ENCODE results near the gene ACTL6B. TPM values are rescaled to one million over a fixed set of nuclear protein-coding genes. Genes with fewer than 3 reads are reported as not detected.

The ACTL6B gene
- total and polyA plus RNA-seq, 9 of the 15 experiments (the other 6 are each of a cell fraction or from before 2014, with no cell fraction given), result not detected

DNA sequence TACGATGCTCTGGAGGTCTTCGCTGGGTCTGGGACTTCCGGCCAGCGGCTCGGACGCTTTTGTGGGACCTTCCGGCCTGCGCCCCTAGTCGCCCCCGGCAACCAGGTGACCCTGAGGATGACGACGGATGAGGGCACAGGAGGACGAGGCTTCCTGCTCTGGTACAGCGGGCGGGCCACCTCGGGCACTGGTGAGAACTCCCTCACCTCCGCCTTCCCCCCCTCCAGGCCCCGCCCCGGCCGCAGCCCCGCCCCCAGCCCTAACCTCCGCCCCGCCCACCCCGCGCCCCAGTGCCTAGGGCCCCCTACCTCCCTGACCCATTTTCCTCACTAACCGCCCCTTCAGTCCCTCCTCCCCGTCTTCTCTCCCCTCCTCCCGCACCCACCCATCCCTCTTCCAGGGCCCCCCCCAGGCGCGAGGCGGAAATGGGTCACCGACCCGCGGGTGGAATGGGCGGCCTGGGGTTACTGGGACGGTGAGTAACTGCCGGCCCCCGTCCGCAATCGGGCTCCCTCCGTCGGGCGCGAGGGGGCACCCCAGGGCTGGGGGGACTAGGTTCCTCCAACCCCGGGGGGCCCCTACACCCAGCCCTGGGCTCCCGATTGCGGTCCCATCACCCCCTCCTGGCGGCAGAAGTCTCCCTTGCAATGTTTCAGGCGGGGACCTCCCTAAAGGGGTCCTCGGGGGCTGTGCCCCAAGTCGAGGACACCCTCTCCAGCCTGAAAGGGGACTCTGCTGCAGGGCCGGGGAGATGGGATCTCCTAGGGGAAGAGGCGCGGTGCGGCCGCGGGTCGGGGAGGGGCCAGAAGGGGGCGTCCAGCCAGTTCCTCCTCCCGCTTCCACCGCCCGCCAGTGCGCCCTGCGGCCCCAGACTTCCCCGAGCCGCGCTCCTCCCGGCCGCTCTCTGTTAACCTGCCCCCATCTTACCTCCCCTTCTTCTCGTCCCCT, 51.9 kb downstream of the ACTL6B start (continued):
- TF ChIP-seq, protein P1, sequence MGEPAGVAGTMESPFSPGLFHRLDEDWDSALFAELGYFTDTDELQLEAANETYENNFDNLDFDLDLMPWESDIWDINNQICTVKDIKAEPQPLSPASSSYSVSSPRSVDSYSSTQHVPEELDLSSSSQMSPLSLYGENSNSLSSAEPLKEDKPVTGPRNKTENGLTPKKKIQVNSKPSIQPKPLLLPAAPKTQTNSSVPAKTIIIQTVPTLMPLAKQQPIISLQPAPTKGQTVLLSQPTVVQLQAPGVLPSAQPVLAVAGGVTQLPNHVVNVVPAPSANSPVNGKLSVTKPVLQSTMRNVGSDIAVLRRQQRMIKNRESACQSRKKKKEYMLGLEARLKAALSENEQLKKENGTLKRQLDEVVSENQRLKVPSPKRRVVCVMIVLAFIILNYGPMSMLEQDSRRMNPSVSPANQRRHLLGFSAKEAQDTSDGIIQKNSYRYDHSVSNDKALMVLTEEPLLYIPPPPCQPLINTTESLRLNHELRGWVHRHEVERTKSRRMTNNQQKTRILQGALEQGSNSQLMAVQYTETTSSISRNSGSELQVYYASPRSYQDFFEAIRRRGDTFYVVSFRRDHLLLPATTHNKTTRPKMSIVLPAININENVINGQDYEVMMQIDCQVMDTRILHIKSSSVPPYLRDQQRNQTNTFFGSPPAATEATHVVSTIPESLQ (CRISPR knock-in tag; IDR thresholded peaks at IDR 0.05), result 0 out of 2 replicates have a peak, but pooled peaks have one; percentile 67
- TF ChIP-seq TCFL5 (CRISPR knock-in tag; conservative IDR thresholded peaks at IDR 0.05) (no peak), U2AF2 (optimal IDR thresholded peaks at IDR 0.05; ENCODE audit: low read depth, low read length) (no peak), LEF1 (IDR thresholded peaks at IDR 0.05) (no peak), WHSC1 (IDR thresholded peaks at IDR 0.05; ENCODE audit: low read length) (no peak), EP400 (IDR thresholded peaks at IDR 0.05) (peak; percentile 79), TRIM28 (IDR thresholded peaks at IDR 0.05) (no peak), FOXA1 (IDR thresholded peaks at IDR 0.05; ENCODE audit: borderline replicate concordance) (no peak), ZNF668 (CRISPR knock-in tag; IDR thresholded peaks at IDR 0.05) (no peak), ZC3H11A (IDR thresholded peaks at IDR 0.05; ENCODE audit: low read depth, low read length) (no peak), BRCA1 (IDR thresholded peaks at IDR 0.05) (no peak), BRCA1 (CRISPR knock-in tag; IDR thresholded peaks at IDR 0.05) (no peak), FOXJ3 (CRISPR knock-in tag; IDR thresholded peaks at IDR 0.05) (no peak), ZNF436 (CRISPR knock-in tag; IDR thresholded peaks at IDR 0.05) (no peak)
- TF ChIP-seq, protein P2, sequence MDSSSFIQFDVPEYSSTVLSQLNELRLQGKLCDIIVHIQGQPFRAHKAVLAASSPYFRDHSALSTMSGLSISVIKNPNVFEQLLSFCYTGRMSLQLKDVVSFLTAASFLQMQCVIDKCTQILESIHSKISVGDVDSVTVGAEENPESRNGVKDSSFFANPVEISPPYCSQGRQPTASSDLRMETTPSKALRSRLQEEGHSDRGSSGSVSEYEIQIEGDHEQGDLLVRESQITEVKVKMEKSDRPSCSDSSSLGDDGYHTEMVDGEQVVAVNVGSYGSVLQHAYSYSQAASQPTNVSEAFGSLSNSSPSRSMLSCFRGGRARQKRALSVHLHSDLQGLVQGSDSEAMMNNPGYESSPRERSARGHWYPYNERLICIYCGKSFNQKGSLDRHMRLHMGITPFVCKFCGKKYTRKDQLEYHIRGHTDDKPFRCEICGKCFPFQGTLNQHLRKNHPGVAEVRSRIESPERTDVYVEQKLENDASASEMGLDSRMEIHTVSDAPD (CRISPR knock-in tag; IDR thresholded peaks at IDR 0.05), result no peak
- TF ChIP-seq, protein P3, sequence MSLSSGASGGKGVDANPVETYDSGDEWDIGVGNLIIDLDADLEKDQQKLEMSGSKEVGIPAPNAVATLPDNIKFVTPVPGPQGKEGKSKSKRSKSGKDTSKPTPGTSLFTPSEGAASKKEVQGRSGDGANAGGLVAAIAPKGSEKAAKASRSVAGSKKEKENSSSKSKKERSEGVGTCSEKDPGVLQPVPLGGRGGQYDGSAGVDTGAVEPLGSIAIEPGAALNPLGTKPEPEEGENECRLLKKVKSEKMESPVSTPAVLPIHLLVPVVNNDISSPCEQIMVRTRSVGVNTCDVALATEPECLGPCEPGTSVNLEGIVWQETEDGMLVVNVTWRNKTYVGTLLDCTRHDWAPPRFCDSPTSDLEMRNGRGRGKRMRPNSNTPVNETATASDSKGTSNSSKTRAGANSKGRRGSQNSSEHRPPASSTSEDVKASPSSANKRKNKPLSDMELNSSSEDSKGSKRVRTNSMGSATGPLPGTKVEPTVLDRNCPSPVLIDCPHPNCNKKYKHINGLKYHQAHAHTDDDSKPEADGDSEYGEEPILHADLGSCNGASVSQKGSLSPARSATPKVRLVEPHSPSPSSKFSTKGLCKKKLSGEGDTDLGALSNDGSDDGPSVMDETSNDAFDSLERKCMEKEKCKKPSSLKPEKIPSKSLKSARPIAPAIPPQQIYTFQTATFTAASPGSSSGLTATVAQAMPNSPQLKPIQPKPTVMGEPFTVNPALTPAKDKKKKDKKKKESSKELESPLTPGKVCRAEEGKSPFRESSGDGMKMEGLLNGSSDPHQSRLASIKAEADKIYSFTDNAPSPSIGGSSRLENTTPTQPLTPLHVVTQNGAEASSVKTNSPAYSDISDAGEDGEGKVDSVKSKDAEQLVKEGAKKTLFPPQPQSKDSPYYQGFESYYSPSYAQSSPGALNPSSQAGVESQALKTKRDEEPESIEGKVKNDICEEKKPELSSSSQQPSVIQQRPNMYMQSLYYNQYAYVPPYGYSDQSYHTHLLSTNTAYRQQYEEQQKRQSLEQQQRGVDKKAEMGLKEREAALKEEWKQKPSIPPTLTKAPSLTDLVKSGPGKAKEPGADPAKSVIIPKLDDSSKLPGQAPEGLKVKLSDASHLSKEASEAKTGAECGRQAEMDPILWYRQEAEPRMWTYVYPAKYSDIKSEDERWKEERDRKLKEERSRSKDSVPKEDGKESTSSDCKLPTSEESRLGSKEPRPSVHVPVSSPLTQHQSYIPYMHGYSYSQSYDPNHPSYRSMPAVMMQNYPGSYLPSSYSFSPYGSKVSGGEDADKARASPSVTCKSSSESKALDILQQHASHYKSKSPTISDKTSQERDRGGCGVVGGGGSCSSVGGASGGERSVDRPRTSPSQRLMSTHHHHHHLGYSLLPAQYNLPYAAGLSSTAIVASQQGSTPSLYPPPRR (CRISPR knock-in tag; IDR thresholded peaks at IDR 0.05; ENCODE audit: borderline replicate concordance), result no peak
- TF ChIP-seq, protein P4, sequence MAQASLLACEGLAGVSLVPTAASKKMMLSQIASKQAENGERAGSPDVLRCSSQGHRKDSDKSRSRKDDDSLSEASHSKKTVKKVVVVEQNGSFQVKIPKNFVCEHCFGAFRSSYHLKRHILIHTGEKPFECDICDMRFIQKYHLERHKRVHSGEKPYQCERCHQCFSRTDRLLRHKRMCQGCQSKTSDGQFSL (CRISPR knock-in tag; IDR thresholded peaks at IDR 0.05), result peak; percentile 89
- TF ChIP-seq, protein P4 (tag; IDR thresholded peaks at IDR 0.05), result peak in 1 of 2 experiments; percentile 80; a peak in 2 of 4 replicates

Data from K562 (cell line).